GM19455 (cell line): ENCODE measurements around the gene QRICH2.
"Not testable (repeated sequence)": the region's sequence is repeated elsewhere in the genome, so short reads cannot be mapped to it uniquely, and the experiment has no call there.

Source experiments
- ATAC-seq: cut with Tn5 transposase; IDR thresholded peaks from one replicate; pipeline ENCODE4 v1.9.1; 2021; ENCODE audit not compliant: unreplicated experiment

The QRICH2 gene

GRCh38 chr17:76252040-76252954, 55.8 kb downstream of the QRICH2 start:
- no peak for ATAC-seq

- ATAC-seq = no peak
Measured at GRCh38 chr17:76251478-76252039, 56.5 kb downstream of the QRICH2 start.

- no peak for ATAC-seq
Measured at GRCh38 chr17:76250141-76250540, 57.9 kb downstream of the QRICH2 start.

- ATAC-seq = no peak
Measured at GRCh38 chr17:76248013-76248782, 59.9 kb downstream of the QRICH2 start.

- no peak for ATAC-seq
Measured at GRCh38 chr17:76247304-76247703, 60.8 kb downstream of the QRICH2 start.

GRCh38 chr17:76246080-76247066, 61.7 kb downstream of the QRICH2 start:
- ATAC-seq = peak; percentile 94

GRCh38 chr17:76244721-76245120, 63.4 kb downstream of the QRICH2 start:
- not testable (repeated sequence) for ATAC-seq

- no peak for ATAC-seq
Measured at GRCh38 chr17:76243826-76244679, 64.0 kb downstream of the QRICH2 start.

GRCh38 chr17:76241691-76242255, 66.3 kb downstream of the QRICH2 start:
- ATAC-seq = no peak

- no peak for ATAC-seq
Measured at GRCh38 chr17:76241204-76241538, 66.9 kb downstream of the QRICH2 start.

GRCh38 chr17:76240461-76241203, 67.4 kb downstream of the QRICH2 start, which contains the start of gene RNF157:
RNF157 (minus strand) TSS chr17:76240493; CDS start chr17:76240240, 253 bp downstream.
- peak; percentile 56 for ATAC-seq

- ATAC-seq = no peak
Measured at GRCh38 chr17:76239538-76240274, 68.4 kb downstream of the QRICH2 start.

- no peak for ATAC-seq
Measured at GRCh38 chr17:76238847-76239537, 69.1 kb downstream of the QRICH2 start.

GRCh38 chr17:76237859-76238313, 70.2 kb downstream of the QRICH2 start:
- no peak for ATAC-seq

- no peak for ATAC-seq
Measured at GRCh38 chr17:76236603-76237002, 71.5 kb downstream of the QRICH2 start.

GRCh38 chr17:76235883-76236282, 72.2 kb downstream of the QRICH2 start:
- no peak for ATAC-seq

- no peak for ATAC-seq
Measured at GRCh38 chr17:76234354-76234679, 73.8 kb downstream of the QRICH2 start.
